HG03520 (cell line): ENCODE data around the gene CORIN.

Experiments used
- ATAC-seq: cut with Tn5 transposase; IDR thresholded peaks from one replicate; pipeline ENCODE4 v1.9.1; 2021; ENCODE audit warnings: mild to moderate bottlenecking, moderate library complexity; ENCODE audit not compliant: unreplicated experiment

The CORIN gene

DNA sequence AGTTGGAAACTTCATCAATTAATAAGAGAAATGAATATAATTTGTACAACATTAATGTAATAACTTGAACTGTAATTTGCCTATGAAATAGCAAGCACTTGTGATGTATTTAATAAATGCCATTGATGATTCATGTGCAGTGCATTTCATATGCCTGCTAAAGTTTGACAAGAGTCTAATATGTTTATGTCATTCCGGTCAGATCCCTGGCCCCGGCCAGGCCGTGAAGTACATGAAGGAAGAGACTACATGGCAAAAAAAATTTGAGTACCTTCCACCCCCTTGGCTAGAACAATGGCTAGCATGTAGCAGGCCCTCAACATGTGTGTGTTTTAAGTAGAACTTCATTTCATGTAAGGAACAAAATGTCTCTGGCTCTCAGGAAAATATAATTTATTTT, 191.5 kb downstream of the CORIN start:
- no peak for ATAC-seq

DNA sequence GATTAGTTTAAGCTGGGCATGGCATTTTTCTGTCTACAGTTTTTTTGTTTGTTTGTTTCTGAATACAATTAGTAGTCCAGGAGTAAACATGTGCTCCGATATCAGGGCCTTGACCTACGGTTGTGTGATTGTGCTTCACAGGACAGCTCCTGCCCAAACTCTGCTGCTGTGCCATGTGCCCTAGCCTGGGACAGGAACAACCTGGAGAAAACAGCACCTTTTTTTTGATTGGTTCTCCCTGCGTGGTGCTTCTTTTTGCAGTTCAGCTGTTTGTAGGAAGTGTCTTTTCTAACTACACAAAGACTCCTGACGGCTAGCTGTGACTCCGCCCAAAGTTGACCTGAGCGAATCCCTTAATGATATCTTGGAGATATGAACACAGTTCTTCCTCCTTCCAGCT, 194.0 kb downstream of the CORIN start:
- no peak for ATAC-seq

DNA sequence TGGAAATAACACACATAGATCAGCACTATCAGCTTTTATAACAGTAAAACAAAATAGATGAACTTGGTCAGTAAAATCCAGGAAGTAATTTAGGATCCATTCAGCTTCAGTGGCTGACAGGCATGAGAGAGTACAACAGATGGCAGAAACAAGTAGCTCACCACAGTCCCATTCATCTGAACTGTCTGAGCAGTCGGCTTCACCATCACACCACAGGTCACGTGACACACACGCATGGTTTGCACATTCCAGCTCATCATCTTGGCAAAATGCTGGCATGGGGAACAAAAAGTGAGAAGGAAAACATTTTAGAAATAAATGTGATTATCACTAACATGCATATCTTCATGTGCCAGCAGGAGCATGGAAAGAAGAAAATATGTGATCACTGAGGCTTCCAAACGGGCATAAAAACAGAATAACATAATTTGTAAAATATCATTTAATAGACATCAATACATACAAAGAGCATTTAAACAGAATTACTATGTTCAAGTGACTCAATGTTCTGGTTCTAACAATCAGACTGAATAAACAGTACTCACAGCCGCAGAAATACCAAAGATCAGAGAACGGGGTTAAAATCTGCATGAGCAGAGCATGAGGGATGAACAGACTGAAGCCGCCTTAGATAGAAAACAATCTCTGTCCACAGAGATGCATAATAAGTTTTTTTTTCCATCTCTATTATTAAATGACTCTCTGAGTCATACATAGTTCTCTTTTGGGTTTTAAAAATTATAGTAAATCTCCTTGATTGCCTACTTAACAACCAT, 194.7 kb downstream of the CORIN start:
- ATAC-seq: no peak

DNA sequence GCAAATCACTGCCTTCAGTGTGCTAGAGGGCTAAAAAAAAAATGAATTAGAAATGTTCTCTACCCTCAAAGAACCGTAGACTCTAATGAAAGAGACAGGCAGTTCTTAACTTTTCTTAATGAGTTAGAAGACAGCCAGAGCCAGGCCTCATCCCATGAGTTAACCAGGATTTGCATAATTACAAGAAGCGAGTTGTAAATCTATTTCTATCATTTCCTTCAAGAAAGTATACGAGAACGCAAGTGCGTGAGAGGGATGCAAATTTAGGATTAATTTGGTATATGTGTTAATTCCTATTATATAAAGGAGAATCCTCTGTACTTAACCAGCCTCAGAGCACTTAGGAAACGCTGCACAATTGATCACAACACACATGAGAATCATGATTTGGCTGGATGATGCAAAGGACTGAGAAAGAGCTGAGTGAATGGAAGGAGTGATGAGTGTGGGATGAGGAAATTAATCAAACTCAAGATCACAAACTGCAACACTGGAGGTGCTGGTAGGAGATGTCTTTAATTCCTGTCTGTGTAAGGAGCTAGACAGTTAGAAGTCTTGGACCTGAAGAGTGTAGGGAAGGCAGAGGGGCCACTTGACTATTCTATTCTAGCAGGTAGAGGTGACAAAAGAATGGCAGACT, 195.6 kb downstream of the CORIN start:
- ATAC-seq: no peak

DNA sequence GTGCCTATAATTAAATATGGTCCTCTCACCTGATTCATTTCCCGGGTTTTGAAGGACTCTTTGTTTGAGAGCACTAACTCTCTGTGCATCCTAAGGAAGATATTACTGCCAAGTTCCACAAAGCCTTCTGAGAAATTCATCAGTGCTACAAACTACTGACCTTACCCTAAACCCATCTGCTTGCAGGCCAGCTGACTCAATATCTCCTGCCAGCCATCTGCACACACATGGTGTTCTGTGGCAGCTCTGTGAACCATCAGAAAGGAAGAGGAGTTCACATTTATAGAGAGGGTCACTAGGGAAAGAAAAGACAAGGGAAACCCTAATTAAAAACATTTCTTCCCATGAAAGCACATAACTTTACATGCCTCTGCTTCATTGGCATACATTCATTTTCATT, 196.1 kb downstream of the CORIN start:
- no peak for ATAC-seq

DNA sequence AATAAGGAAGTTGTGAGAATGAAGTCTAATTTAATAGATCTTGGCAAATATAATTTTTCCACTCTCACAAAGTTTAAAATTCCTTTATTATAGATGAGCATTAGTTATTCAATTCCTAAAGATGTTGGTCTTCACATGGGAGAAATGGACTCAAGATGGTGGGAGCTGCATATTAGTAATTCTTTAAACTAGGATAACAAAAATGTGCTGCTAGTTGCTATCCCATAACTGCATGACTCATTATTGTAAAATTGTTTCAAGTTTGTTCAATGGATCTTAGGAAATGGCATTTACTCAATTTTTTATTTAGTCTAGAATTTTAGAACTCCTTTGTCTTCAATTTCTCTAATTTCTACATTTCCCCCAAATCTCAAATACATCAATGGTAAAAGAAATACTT, 197.0 kb downstream of the CORIN start:
- ATAC-seq: no peak

DNA sequence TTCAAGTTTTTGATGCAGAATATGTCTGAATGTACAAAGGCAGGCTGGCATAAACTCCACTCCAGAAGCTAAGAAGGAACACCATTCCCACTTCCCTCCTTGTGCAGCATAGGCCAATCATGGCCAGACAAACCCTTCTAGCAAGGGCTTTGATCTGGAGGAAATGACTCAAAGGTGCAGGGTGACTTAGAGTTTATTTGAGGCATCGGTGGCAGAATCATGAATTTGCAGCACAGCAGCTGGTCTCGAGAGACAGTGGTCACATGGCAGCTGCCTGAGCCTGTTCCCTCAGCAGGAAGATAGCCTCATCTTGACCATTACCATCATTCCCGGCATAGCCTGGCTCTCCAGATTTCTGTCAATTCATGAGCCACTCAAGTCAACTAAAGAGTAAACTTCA, 198.3 kb downstream of the CORIN start:
- ATAC-seq: no peak

DNA sequence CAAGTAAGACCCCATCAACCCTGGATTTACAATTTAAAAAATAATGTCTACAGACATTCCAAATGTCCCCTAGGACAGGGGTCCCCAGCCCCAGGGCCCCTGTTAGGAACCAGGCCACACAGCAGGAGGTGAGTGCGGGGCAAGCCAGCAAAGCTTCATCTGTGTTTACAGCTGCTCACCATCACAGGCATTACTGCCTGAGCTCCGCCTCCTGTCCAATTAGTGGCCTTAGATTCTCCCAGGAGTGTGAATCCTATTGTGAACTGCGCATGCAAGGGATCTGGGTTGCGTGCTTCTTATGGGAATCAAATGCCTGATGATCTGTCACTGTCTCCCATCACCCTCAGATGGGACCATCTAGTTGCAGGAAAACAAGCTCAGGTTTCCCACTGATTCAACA, 206.7 kb downstream of the CORIN start:
- no peak for ATAC-seq

DNA sequence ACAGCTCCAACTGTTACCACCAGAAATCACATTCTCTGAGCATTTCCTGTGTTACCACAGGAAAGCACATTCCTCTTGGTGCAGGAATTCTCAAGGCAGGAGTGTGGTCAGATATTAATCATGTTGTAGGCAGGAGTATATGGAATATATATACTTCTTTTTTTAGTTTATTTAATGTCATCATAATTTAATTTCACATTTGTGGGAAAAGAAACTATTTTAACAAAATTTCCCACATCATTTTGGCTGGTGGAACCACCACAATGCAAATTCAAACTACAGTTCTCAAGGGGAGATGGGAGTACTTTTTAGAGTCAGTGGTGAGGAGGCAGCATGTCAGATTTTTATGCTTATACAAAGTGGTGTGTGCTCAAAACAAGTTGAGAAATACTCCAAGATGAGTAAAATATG, 213.8 kb downstream of the CORIN start:
- no peak for ATAC-seq

DNA sequence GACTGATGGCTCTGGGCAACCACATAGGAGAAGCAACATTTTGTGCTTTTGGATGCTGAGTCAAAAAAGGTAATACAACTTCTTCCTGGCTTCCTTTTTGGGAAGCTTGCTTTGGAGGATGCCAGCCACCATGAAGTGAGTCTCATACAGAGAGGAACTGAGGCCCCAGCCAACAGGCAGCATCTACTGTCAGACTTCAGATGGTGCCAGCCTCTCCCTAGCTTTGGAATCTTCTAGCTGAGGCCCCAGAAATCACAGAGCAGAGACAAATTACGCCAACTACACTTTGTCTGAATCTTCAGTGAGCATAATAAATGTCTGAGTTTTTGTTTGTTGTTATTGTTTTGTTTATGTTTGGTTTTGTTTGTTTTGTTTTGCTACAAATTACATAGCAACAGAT, 216.7 kb downstream of the CORIN start:
- ATAC-seq: no peak

DNA sequence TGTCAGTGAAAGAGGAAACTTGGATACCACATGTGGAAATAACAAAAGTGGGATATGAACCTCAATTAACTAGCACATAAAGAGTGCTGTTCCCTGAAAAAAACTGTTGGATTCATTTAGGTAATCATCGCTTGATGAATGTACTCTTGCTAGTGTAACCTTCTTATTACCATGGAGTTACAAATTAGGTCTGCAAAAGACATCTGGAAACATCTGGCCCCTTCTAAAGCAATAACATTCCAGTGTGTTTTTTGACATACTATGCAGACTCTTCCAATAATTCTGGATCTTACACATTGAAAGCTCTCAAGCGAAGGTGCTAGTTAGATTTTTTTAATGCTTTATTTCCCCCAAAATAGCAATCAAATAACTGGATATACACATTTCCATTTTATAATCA, 218.2 kb downstream of the CORIN start:
- no peak for ATAC-seq

DNA sequence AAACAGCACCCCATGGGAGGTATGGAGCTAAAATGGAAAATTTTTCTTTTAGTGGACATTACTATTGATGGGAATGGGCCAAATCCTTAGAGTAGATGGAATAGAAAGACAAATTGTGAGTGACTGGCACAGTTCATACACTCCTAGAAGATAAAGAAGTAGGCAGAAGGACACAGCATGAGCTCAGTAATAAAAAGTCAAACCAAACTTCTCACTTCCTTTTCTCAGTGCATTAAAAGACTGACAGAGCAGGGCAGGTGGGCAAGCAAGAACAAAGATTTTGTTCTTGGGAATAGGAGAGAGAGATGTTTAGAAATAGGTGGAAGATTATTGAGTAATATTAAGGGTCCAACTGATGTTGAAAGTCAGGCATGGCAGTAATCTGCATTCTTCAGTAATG, 220.3 kb downstream of the CORIN start:
- ATAC-seq: peak; percentile 92

DNA sequence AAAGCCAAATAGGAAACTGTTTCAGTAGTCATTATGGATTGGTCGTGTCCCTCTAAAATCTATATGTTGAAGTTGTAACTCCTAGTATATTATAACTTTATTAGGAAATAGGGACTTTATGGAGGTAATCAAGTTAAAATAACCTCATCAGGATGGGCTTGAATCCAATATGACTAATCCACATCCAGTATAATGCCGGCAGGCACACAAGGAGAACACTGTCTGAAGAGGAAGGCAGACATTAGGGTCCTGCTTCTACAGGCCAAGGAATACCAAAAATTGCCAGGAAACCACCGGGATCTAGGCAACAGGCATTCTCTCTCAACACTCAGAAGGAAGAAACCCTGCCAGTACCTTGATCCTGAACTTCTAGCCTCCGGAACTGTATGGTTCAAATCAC, 222.5 kb downstream of the CORIN start:
- ATAC-seq: no peak

DNA sequence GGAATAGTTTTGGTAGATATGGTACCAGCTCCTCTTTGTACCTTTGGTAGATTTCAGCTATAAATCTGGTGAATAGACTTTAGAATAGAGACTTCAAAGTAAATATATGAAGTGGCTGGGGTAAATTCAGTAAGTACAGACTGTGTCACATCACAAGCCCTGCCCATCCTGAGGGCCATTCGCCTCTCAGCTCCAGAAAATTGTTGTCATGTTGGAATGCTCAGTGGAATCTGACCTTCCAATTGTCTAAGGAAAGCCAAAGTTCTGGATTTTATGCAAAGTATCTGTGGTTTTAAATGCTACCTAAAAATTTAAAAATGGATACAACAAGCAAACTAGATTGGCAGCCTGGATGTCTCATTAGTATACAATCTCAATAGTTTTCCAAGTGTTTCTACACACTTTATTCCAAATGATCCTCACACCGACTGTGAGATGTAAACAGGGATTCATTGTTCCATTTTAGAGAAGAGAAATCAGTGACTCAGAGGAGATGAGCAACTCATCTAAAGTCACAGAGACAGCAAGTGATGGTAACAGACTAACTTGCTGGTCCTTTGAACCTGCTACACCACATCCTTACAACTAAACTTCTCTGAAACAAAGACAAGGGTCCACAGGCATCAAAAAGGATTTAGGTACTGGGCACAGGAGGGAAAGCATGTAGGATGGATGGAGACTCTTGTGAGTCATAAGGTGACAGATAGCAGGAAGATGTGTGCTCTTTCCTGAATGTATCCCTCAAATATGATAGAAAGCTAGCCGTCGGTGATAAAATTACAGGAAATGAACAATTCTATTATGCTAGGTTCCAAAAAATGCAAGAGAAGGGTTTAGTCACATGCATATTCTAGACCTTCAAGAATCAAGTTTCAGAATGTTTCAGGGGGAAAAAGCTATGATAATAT, 225.5 kb downstream of the CORIN start:
- ATAC-seq: no peak

DNA sequence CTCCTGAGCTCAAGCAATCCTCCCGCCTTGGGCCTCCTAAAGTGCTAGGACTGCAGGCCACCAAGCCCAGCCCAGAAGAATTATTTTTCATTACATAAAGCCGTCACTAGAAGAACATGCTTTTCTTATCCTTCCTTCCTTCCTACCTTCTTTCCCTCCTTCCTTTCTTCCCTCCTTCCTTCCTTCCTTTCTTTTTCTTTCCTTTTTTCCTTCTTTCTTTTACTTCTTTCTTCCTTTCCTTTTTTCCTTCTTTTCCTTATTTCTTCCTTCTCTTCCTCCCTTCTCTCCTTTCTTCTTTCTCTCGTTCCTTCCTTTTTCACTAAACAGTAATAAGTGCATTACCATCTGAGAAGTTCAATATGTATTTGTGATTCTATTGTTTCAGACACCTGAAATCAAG, 231.4 kb downstream of the CORIN start:
- no peak for ATAC-seq

DNA sequence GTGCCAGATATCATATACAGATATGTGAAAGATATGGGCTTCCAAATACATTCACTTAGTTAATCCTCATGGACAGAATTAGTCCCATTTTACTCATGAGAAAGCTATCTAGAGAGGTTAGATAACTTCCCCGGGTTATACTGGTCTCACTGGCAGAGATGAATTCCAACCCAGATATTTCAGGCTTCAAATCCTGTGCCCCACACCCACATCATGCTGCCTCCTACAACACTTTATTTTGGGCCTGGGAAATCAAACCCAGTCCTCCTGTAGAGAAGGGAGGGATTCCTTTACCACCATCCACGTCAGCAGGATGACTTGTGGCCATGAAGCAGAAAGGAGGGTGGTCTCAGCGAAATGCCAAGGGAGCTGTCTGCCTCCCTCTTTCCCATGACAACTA, 239.0 kb downstream of the CORIN start:
- ATAC-seq: no peak

DNA sequence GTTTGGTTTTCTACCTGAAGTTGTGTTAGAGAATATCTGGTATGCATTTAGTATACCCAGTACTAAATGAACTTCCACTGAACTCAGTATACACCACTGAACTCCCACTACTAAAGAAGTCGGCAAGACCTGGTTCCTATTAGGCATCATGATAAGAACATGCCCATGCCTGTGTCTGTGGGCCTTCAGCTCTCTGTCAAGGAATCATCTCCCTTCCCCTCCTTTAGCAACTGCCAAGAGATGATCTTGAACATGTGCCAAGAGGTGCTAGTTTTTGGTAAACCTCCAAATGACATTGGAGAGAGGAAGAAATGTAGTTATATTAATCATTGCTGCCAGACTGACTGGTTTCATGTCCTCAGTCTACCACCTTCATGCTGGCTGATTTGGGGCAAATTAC, 239.5 kb downstream of the CORIN start:
- ATAC-seq: no peak

DNA sequence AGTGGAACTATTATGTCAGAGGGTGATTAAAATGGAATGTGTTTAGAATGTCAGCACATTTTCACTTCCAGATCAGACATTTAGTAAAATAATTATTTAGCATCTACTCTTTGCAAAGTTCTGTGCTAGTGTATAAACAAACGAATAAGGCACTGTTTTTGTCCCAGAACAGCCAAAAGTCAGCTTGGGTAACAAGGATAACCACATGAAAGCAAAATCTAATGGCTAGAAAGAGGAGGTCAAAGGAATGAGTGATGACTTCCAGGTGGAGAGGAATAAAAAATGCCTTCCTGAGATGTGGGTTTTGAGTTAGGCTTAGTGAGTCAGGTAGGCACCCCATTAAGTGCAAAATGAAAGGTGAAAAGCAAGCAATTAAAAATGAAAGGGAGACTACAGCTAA, 240.2 kb downstream of the CORIN start:
- ATAC-seq: no peak

DNA sequence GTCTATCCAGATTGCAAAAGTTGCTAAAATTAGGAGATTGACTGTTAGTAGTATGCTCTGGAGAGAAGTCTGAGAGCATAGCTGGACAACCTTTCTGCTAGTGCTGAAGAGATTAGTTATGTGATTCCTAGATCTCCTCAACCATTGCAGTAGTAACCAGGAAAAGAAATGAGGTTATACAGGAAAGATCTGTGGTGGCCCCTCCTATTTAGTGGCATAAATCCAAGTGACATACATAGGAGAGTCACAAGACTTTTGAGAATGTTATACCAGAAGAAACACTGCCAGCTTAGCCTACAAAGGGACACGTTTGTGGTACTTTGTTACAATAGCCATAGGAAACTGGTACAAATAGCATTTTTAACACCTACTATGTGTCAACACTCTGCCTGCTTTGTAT, 247.5 kb downstream of the CORIN start:
- no peak for ATAC-seq

DNA sequence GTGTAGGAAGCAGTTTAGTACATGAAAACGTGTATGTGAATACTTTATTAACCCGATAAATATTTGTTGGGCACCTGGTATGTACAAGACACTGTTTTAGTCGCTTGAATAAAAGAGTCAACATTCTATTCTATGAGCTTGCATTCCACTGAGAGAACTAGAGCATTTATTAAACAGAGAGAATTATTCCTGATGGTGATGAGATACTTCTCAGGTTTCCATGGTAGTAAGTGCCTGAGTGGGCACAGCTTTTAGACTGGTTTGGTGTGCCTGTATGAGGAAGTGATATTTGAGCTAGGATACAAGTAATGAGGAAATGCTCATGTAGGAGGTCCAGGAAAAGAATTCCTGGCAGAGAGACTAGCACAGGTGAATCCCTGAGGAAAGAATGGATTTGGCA, 258.6 kb downstream of the CORIN start:
- ATAC-seq: no peak

DNA sequence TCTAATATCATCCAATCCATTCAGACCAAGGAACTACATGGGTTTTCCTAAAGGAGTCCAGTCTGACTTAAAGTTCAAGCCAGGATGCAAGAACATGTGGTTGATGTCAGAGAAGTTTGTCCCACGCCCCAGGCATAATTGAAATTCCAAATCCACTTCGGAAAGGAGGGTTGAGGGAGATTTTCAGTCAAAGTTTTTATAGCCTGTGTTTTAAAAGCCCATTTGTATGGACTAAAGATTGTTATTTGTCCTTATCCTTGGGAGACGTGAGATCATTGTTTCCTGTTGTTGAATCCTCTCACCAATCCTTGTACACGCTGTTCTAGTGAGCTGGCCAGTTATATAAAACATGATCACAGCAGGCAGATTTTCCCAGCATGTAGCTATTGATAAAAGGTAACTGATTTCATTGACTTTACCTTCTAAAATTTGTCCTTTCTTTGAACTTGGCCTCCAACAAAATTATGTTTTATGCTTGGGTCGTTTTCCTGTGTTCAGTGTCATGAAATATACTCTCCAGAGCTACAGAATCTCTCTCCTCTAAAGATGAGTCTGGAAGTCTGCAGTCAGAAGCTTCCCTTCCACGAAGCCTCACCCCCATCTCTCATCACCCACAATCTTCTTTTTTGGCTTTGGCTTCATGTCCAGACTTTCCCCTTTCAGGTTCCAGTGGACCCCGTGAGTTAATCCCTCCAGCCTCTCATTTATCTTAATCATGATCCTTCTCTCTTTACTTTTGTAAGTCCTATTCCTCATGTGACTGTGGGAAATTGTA, 259.9 kb downstream of the CORIN start:
- ATAC-seq: no peak
